Mucosa of gallbladder (tissue), 1 donor: Measurements from ENCODE around the gene PDE12. TPM values are rescaled to one million over a fixed set of nuclear protein-coding genes. Genes with fewer than 3 reads are reported as not detected.
"Not testable (repeated sequence)": the region's sequence is repeated elsewhere in the genome, so short reads cannot be mapped to it uniquely, and the experiment has no call there.

Experiments
- DNase-seq: peaks from one replicate; pipeline ENCODE4 v3.0.0-alpha.2; 2020; ENCODE audit warnings: low spot score
- total RNA-seq: library from RNA; stranded (reverse); gene quantifications from one replicate; pipeline ENCODE4 v1.2.1, GENCODE V29; 2021
- donor health status: DM: no; HTN: no; CAD: no.

PDE12 gene
- total RNA-seq, 1 donor from 2014 or later, result 24.3 TPM

GRCh38 chr3:57586778-57587177 lies 30.7 kb downstream of the PDE12 start:
- no peak for DNase-seq

DNA sequence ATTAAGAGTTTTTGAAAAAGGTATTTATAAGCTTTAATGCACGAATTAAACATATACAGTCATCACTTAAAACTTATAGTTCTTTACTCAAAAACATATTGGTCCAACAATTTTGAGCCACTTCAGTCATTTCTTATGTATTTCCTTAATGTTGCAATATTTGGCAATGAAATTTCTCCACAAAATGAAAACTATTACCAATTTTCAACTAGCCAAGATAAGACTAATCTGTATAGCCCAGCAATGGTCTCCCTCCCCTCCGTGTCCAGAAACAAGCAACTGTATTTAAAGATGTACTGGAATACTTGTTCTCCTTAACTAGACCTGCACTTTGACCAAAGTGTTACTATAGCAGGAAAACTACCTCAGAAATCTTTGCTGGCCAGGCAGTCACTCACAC lies 31.8 kb downstream of the PDE12 start:
- DNase-seq, result no peak

- no peak for DNase-seq
Observed at GRCh38 chr3:57592306-57592705, 36.2 kb downstream of the PDE12 start.

DNA sequence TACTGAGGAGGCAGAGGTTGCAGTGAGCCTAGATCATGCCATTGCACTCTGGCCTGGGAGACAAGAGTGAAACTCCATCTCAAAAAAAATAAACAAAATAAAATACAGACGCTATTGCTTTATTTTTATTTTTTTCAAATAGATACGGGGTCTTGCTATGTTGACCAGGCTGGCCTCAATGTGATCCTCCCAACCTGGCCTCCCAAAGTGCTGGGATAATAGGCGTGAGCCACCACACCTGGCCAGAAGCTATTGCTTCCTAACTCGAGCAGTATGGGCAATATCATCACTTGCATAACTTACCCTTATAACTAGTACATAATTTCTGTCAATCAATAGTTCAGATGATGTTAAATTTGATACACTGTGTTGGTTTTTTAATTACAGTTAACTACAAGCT lies 38.1 kb downstream of the PDE12 start:
- DNase-seq, result no peak

GRCh38 chr3:57594576-57594975 lies 38.5 kb downstream of the PDE12 start:
- DNase-seq, result no peak

DNA sequence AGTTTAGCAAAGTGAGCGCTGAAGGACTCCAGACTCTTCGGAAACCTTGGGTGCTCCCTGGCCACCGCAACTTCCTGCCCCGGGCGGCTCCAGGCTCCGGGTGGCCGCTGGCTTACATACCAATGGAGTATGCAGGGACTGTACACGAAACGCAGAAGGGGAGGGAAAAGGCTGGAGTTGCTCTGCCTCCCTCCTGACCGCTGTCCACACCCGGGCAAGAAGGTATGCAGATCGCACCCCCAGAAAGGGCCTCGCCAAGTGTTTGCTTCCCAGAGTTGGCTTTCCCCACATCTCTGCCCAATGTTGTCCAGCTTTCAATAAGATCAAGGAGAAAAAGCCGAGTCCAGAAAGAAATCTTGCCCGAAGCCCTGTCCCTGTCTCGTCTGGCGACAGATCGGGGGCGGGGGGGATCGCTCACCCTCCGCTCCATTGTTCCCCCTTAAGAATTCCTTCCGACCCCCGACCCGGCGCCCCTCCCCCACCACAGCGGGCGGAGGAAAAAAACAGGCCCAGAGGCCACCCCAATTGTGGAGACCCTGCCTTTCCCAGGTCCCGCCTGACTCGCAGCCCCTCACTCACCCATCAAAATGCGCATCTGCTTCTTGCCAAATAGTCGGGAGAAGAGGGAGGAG lies 40.5 kb downstream of the PDE12 start:
- peak; percentile 85 for DNase-seq

DNA sequence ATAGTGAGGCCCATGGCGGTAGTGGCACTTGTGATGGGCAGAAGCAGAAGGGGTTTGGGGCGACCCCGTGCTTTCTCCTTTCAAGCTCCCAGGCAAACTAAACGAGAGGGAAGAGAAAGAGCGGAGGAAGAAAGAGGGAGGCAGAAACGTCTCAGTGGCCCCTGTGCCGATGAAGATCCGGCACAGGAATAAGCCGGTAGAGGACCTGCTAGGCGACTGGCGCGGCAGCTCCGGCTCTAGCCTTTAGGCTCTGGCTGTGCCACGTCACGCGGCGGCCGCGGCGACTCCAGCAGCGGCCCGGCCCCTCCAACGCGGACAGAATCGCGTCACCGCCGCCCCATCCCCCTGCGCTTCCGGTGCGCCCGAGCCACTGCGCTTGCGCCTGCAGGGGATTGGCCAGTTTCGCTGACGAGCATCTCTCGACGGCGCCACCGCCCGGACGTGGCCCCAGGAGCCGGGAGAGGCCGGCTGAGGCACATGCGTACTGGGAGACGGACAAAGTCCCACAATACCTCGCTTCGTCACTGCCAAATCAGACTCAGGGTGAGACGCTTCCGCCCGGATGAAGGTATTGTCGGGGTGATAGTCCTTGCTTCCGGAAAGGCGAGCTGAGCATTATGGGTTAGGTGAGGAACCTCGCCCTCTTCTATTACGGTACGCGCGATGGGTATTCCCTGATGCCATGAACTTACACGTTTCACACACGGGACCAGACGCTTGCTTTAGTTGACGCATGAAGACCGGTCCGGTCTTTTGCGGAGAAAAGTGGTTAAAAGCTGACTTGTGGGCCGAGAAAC lies 41.3 kb downstream of the PDE12 start, which contains the start of gene ARF4:
ARF4 (minus strand) TSS at position 218 of the 797 bp plus-strand sequence; CDS start at position 14, 204 bp downstream.
- DNase-seq, result peak; percentile 100

GRCh38 chr3:57598765-57599360 lies 42.8 kb downstream of the PDE12 start:
- no peak for DNase-seq

GRCh38 chr3:57600195-57600594 lies 44.1 kb downstream of the PDE12 start:
- DNase-seq, result no peak

DNA sequence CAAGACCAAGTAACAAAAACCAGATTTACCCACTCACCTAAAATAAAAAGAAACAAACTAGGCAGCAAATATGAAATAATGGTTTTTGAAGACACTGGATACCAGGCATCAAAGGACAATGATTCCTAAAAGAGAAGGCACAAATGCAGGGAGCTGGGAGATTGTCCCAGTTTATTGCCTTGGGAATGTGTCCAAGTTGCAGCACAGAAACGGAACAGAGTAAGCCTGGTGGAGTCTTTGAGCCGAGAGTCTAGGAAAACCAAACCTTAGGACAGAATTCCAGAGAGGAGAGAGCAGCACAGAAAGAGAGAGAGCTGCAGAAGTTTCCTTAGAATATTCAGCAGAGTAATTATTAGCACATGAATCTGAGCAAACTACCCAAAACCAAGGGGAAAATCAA lies 48.9 kb downstream of the PDE12 start:
- DNase-seq, result no peak

DNA sequence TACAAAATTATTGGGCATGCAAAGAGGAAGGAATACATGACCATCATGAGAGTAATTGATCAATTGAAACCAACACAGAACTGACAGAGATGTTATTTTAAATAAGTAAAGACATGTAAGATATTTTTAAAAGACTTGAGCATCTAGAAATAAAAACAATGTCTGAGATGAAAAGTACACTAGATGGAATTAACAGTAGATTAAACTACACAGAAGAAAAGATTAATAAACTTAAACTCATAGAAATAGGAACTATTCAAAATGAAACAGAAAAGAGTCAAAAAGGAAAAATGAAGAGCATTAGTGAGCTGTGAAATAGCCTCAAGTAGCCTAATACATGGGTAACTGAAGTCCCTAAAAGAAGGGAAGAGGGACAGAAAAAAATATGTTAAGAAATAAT lies 49.6 kb downstream of the PDE12 start:
- no peak for DNase-seq

- not testable (repeated sequence) for DNase-seq
Observed at GRCh38 chr3:57611870-57612269, 55.8 kb downstream of the PDE12 start.

DNA sequence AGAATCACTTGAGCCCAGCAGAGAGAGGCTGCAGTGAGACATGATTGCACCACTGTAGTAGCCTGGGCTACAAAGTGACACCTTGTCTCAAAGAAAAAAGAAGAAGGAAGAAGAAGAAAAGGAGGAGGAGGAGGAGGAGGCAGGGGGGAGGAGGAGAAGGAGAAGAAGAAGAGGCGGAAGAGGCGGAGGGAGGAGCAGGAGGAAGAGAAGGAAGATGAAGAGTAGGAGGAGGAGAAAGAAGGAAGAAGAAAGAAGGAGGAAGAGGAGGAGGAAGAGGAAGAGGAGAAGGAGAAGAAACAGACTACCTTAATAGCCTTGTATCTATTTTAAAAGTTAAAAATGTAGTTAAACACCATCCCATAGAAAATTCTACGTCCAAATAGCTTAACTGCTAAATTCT lies 60.2 kb downstream of the PDE12 start:
- DNase-seq, result no peak

Other genes starting within 250 kb of the PDE12 start
- gene DNAH12, start 11.9 kb upstream of the PDE12 start, total RNA-seq, result 0.52 TPM
- gene ARF4, start 41.1 kb downstream of the PDE12 start, total RNA-seq, result 149 TPM
- gene DENND6A, start 136.8 kb downstream of the PDE12 start, total RNA-seq, result 22.1 TPM
- 152 TPM for gene SLMAP, start 200.0 kb downstream of the PDE12 start, total RNA-seq